ENCODE data around the gene ITGA4. TPM values are rescaled to one million over a fixed set of nuclear protein-coding genes. Genes with fewer than 3 reads are reported as not detected.

The ITGA4 gene
- total and polyA plus RNA-seq, 2 of the 13 experiments (the other 11 are each of a cell fraction or from before 2014, with no cell fraction given) = not detected

- intact Hi-C loops (cut with micrococcal nuclease; ENCODE audit: unreplicated experiment) = no loop called here
- Histone ChIP-seq H3K79me2 (ENCODE audit: insufficient read depth, low read length) (no peaks in the 10 kb centered on the region), H3K9me3 (ENCODE audit: low read length) (no peaks in the 10 kb centered on the region), H2AFZ (ENCODE audit: low read length) (no peak overlapping the region), H3K36me3 (replicated peaks in 1 of 2; ENCODE audit: control insufficient read depth in 1 of 2, insufficient read depth in 2 of 2, low read length in 2 of 2) (no peaks in the 10 kb centered on the region), H3K9ac (ENCODE audit: insufficient read depth, low read depth, low read length) (no peak overlapping the region), H3K4me2 (ENCODE audit: low read depth, low read length) (no peak overlapping the region), H3K27ac (ENCODE audit: extremely low read length, insufficient read depth, low read length) (no peak overlapping the region), H3K4me3 (replicated peaks in 1 of 3; ENCODE audit: insufficient read depth in 1 of 3, low read depth in 2 of 3, low read length in 3 of 3) (no peak overlapping the region), H3K4me1 (ENCODE audit: insufficient read depth, low read length) (no peaks in the 10 kb centered on the region), H4K20me1 (ENCODE audit: insufficient read depth, low read length) (no peaks in the 10 kb centered on the region), H3K27me3 (ENCODE audit: control insufficient read depth in 1 of 2, insufficient read depth in 2 of 2, low read length in 2 of 2) (no peaks in the 10 kb centered on the region)
- WGBS (ENCODE audit: low lambda C conversion rate) = 11% methylated on average over 2 of the region's 2 CpGs
- no peak for TF ChIP-seq ZNF577 (CRISPR knock-in tag; IDR thresholded peaks at IDR 0.05; ENCODE audit: borderline replicate concordance, low read depth)
- no peak for TF ChIP-seq ZNF788 (CRISPR knock-in tag; IDR thresholded peaks at IDR 0.05; ENCODE audit: borderline replicate concordance)
- TF ChIP-seq THYN1 (CRISPR knock-in tag; IDR thresholded peaks at IDR 0.05; ENCODE audit: borderline replicate concordance, low read depth) = no peak
- TF ChIP-seq CREM (IDR thresholded peaks at IDR 0.05) = no peak
- TF ChIP-seq CREM (CRISPR knock-in tag; IDR thresholded peaks at IDR 0.05) = no peak
- TF ChIP-seq IKZF4 (CRISPR knock-in tag; IDR thresholded peaks at IDR 0.05; ENCODE audit: borderline replicate concordance, low read depth, not compliant biosample characterization) = no peak
- no peak for TF ChIP-seq DRAP1 (CRISPR knock-in tag; IDR thresholded peaks at IDR 0.05)
- no peak for TF ChIP-seq RELA (CRISPR knock-in tag; IDR thresholded peaks at IDR 0.05)
- no peak for TF ChIP-seq ZNF430 (CRISPR knock-in tag; IDR thresholded peaks at IDR 0.05)
- TF ChIP-seq MXD3 (CRISPR knock-in tag; IDR thresholded peaks at IDR 0.05) = no peak
- TF ChIP-seq ZNF205 (CRISPR knock-in tag; IDR thresholded peaks at IDR 0.05) = no peak
- no TSS peak for BruUV-seq (replicated peaks)
- DNase-seq (ENCODE audit: low spot score) (no peak), ATAC-seq (no peak), FAIRE-seq (no peak)
- ChIA-PET POLR2A (no interaction called here), CTCF (ENCODE audit: low intra/inter-chr PET ratio, low total read pairs) (no interaction called here)
- in situ Hi-C loops (cut with HindIII; ENCODE audit: extremely low pct_ligation_motif_present, low pct_unique_long_range_greater_than_20kb) = no loop called here
These were observed 96.1 kb downstream of the ITGA4 start for GRCh38 chr2:181553244-181553643.

All from HepG2 (cell line).